Sigmoid colon (tissue), 7 donors: Measurements from ENCODE around the gene SIRPG. TPM values are rescaled to one million over a fixed set of nuclear protein-coding genes. Genes with fewer than 3 reads are reported as not detected.

ENCODE experiments used
- DNase-seq: peaks from one replicate; pipeline ENCODE4 v3.0.0-alpha.2; 2019
- H3K27ac ChIP-seq, 4 donors: fragments of 200-600 bp; sonication (generic); one replicate each; pipeline ENCODE4 v1.5.1; 2016 to 2019; ENCODE audit warnings: mild to moderate bottlenecking in 1 of 4
- H3K27me3 ChIP-seq, 3 donors: fragments of 200-600 bp; sonication (generic); one replicate each; pipeline ENCODE4 v1.5.1; 2019; ENCODE audit warnings: mild to moderate bottlenecking in 1 of 3
- H3K36me3 ChIP-seq, 4 donors: fragments of 200-600 bp; sonication (generic); one replicate each; pipeline ENCODE4 v1.5.1; 2016 to 2019
- H3K4me1 ChIP-seq, 4 donors: fragments of 200-600 bp; sonication (generic); one replicate each; pipeline ENCODE4 v1.5.1; 2017 to 2019
- H3K4me3 ChIP-seq, 4 donors: fragments of 200-600 bp; sonication (generic); one replicate each; pipeline ENCODE4 v1.5.1; 2017 to 2019; ENCODE audit warnings: mild to moderate bottlenecking in 2 of 4, moderate library complexity in 1 of 4
- H3K9me3 ChIP-seq, 4 donors: fragments of 200-600 bp in 3 of 4; sonication (generic) in 3 of 4; one replicate each; pipeline versions ENCODE4 v1.5.1 to v1.6.1; 2013 to 2019
- CTCF ChIP-seq, 4 experiments: fragments of 450-650 bp in 3 of 4; fragments of 200-600 bp in 1 of 4; IDR thresholded peaks; one replicate each; pipeline ENCODE4 v1.5.1; 2016 to 2019; ENCODE audit warnings: antibody characterized with exemption in 4 of 4, mild to moderate bottlenecking in 3 of 4, moderate library complexity in 2 of 4
- EP300 ChIP-seq, 4 donors: sonication (generic); formaldehyde crosslinking; IDR thresholded peaks; one replicate each; pipeline ENCODE4 v1.6.1; 2017; ENCODE audit warnings: antibody characterized with exemption in 4 of 4
- POLR2A ChIP-seq, 2 donors: fragments of 450-650 bp; IDR thresholded peaks; one replicate each; pipeline ENCODE4 v1.6.1; 2016; ENCODE audit warnings: antibody characterized with exemption in 2 of 2, mild to moderate bottlenecking in 2 of 2, moderate library complexity in 2 of 2
- POLR2AphosphoS5 ChIP-seq, 4 donors: sonication (generic); formaldehyde crosslinking; IDR thresholded peaks; one replicate each; pipeline ENCODE4 v1.6.1; 2017; ENCODE audit warnings: antibody characterized with exemption in 4 of 4
- WGBS, 2 donors: extraction: QIAGEN DNeasy Blood & Tissue Kit; methylation state at CpG; one replicate each; pipeline ENCODE4 v1.1.7; 2013; 5-methylcytosine and 5-hydroxymethylcytosine counted together
- intact Hi-C: fragments of 100-400 bp; cut with DNase I; formaldehyde crosslinking; loops from one replicate; pipeline ENCODE4 v1.15.1; 2023
- polyA plus RNA-seq, 3 donors: library from polyadenylated mRNA; stranded (reverse); fragments of 200-250 nt; gene quantifications; one replicate each; pipeline ENCODE4 v1.2.3, GENCODE V29; 2013
- total RNA-seq, 4 donors: library from RNA; depleted of rRNA; stranded (reverse); fragments of >200 nt; gene quantifications; one replicate each; pipeline ENCODE4 v1.1.0, GENCODE V29; 2016
- donor health status: healthy with polysubstance abuse.
- donor health status: Bipolar disorder and iron deficiency.
- donor health status: healthy.

Gene SIRPG
- total and polyA plus RNA-seq, 7 donors = 0.27 to 11.0 (median 0.60) TPM; not detected in 4

- no peak for DNase-seq
- 89 to 90% methylated on average over 14 of the region's 14 CpGs for WGBS, 2 donors
- H3K4me1 ChIP-seq = no peaks in the 10 kb centered on the region
- no peaks in the 10 kb centered on the region for H3K36me3 ChIP-seq
- H3K9me3 ChIP-seq = no peaks in the 10 kb centered on the region
- H3K27me3 ChIP-seq = no peaks in the 10 kb centered on the region
- intact Hi-C loops = no loop called here
- no peak overlapping the region for H3K27ac ChIP-seq
- TF ChIP-seq POLR2AphosphoS5 (IDR thresholded peaks at IDR 0.05) = no peak
- TF ChIP-seq EP300 (IDR thresholded peaks at IDR 0.05) = no peak
- TF ChIP-seq POLR2A (IDR thresholded peaks at IDR 0.05) = no peak
- TF ChIP-seq CTCF (IDR thresholded peaks at IDR 0.05) = no peak
- H3K4me3 ChIP-seq = no peak overlapping the region
Measured at GRCh38 chr20:1623501-1624205, 33.9 kb downstream of the SIRPG start.

GRCh38 chr20:1622450-1622849 is 35.1 kb downstream of the SIRPG start:
- WGBS, 2 donors = 4 to 8% methylated on average over 1 of the region's 1 CpG
- no peak for DNase-seq
- H3K27ac ChIP-seq = no peak overlapping the region
- intact Hi-C loops = no loop called here
- no peak for TF ChIP-seq POLR2AphosphoS5 (IDR thresholded peaks at IDR 0.05)
- TF ChIP-seq POLR2A (IDR thresholded peaks at IDR 0.05) = no peak
- no peak for TF ChIP-seq CTCF (IDR thresholded peaks at IDR 0.05)
- no peak overlapping the region for H3K4me3 ChIP-seq
- H3K27me3 ChIP-seq = no peaks in the 10 kb centered on the region
- no peaks in the 10 kb centered on the region for H3K36me3 ChIP-seq
- H3K4me1 ChIP-seq = no peaks in the 10 kb centered on the region
- H3K9me3 ChIP-seq = no peaks in the 10 kb centered on the region

GRCh38 chr20:1621316-1621715 is 36.3 kb downstream of the SIRPG start:
- intact Hi-C loops = no loop called here
- Histone ChIP-seq H3K27ac (no peak overlapping the region), H3K9me3 (no peaks in the 10 kb centered on the region), H3K4me3 (no peak overlapping the region), H3K27me3 (no peaks in the 10 kb centered on the region), H3K36me3 (no peaks in the 10 kb centered on the region), H3K4me1 (no peaks in the 10 kb centered on the region)
- no peak for DNase-seq
- 92 to 95% methylated on average over 1 of the region's 1 CpG for WGBS, 2 donors
- TF ChIP-seq POLR2A (IDR thresholded peaks at IDR 0.05) (no peak), POLR2AphosphoS5 (IDR thresholded peaks at IDR 0.05) (no peak), CTCF (IDR thresholded peaks at IDR 0.05) (no peak), EP300 (IDR thresholded peaks at IDR 0.05) (no peak)

GRCh38 chr20:1619861-1620444 is 37.6 kb downstream of the SIRPG start, which contains the start of gene SIRPB1:
TSS of gene SIRPB1 (minus strand) at chr20:1620009. CDS start at chr20:1619944, 65 bp downstream.
- H3K36me3 ChIP-seq = no peaks in the 10 kb centered on the region
- no peak for TF ChIP-seq POLR2A (IDR thresholded peaks at IDR 0.05)
- no peak for TF ChIP-seq EP300 (IDR thresholded peaks at IDR 0.05)
- no peak for TF ChIP-seq CTCF (IDR thresholded peaks at IDR 0.05)
- no peak for TF ChIP-seq POLR2AphosphoS5 (IDR thresholded peaks at IDR 0.05)
- no peak within 1 kb of the TSS for H3K4me3 ChIP-seq
- intact Hi-C loops = no loop called here
- no peaks in the 10 kb centered on the region for H3K27me3 ChIP-seq
- H3K9me3 ChIP-seq = no peaks in the 10 kb centered on the region
- 38 to 54% methylated on average over 5 of the region's 5 CpGs for WGBS, 2 donors
- H3K4me1 ChIP-seq = no peaks in the 10 kb centered on the region
- DNase-seq = no peak
- H3K27ac ChIP-seq = no peak within 1 kb of the TSS
